Loucy (cell line): Measurements from ENCODE around the gene FOXP1.

Source experiments
- H2AFZ ChIP-seq: fragments of 200-600 bp; sonication (generic); 2 replicates; pipeline ENCODE4 v1.6.0; 2016; ENCODE audit warnings: antibody characterized with exemption, mild to moderate bottlenecking, low read length, moderate library complexity
- H3F3A ChIP-seq: fragments of 200-600 bp; 2 replicates; pipeline ENCODE4 v1.6.0; 2016; ENCODE audit warnings: antibody characterized with exemption, low read depth, mild to moderate bottlenecking
- H3K27me3 ChIP-seq: fragments of 200-600 bp; sonication (generic); 2 replicates; pipeline ENCODE4 v1.6.1; 2014; ENCODE audit warnings: low read length, mild to moderate bottlenecking; ENCODE audit not compliant: insufficient read depth, poor library complexity, severe bottlenecking
- H3K36me3 ChIP-seq: fragments of 200-600 bp; sonication (generic); 2 replicates; pipeline ENCODE4 v1.6.1; 2016; ENCODE audit warnings: low read length; ENCODE audit not compliant: insufficient read depth
- H3K4me1 ChIP-seq: fragments of 200-600 bp; sonication (generic); 2 replicates; pipeline ENCODE4 v1.5.1; 2014; ENCODE audit warnings: low read length, mild to moderate bottlenecking; ENCODE audit not compliant: insufficient read depth, poor library complexity, severe bottlenecking
- H3K4me2 ChIP-seq: fragments of 200-600 bp; sonication (generic); 2 replicates; pipeline ENCODE4 v1.6.0; 2014; ENCODE audit warnings: antibody characterized with exemption, low read length, low read depth, mild to moderate bottlenecking; ENCODE audit not compliant: poor library complexity, severe bottlenecking
- H3K4me3 ChIP-seq: fragments of 200-600 bp; sonication (generic); 2 replicates; pipeline ENCODE4 v1.5.1; 2014; ENCODE audit warnings: low read length, mild to moderate bottlenecking, mixed read lengths; ENCODE audit not compliant: poor library complexity, severe bottlenecking
- H3K79me2 ChIP-seq: fragments of 200-600 bp; sonication (generic); 2 replicates; pipeline ENCODE4 v1.6.1; 2014; ENCODE audit warnings: low read length; ENCODE audit not compliant: insufficient read depth
- H3K9ac ChIP-seq: fragments of 200-600 bp; sonication (generic); 2 replicates; pipeline ENCODE4 v1.6.0; 2014; ENCODE audit warnings: mild to moderate bottlenecking, low read depth, low read length, moderate library complexity; ENCODE audit not compliant: poor library complexity, severe bottlenecking
- H3K9me2 ChIP-seq: fragments of 200-600 bp; sonication (generic); replicated peaks from 2 replicates; pipeline ENCODE4 v1.6.1; 2016; ENCODE audit warnings: low read depth, low read length, mixed read lengths
- H3K9me3 ChIP-seq: fragments of 200-600 bp; sonication (generic); 2 replicates; pipeline ENCODE4 v1.6.1; 2014; ENCODE audit warnings: mild to moderate bottlenecking, antibody characterized with exemption, low read length, low read depth; ENCODE audit not compliant: insufficient read depth
- H4K20me1 ChIP-seq: fragments of 200-600 bp; sonication (generic); 2 replicates; pipeline ENCODE4 v1.6.0; 2014; ENCODE audit warnings: antibody characterized with exemption, low read length, mild to moderate bottlenecking; ENCODE audit not compliant: insufficient read depth, poor library complexity, severe bottlenecking
- CTCF ChIP-seq: fragments of 200-600 bp; sonication (generic); conservative IDR thresholded peaks from 2 replicates; pipeline ENCODE4 v1.5.1; 2014; ENCODE audit warnings: mild to moderate bottlenecking, antibody characterized with exemption, low read length
- EZH2phosphoT487 ChIP-seq: fragments of 200-600 bp; IDR thresholded peaks from 2 replicates; pipeline ENCODE4 v1.6.1; 2018; ENCODE audit warnings: antibody characterized with exemption, mild to moderate bottlenecking, moderate library complexity, borderline replicate concordance

The FOXP1 gene

DNA sequence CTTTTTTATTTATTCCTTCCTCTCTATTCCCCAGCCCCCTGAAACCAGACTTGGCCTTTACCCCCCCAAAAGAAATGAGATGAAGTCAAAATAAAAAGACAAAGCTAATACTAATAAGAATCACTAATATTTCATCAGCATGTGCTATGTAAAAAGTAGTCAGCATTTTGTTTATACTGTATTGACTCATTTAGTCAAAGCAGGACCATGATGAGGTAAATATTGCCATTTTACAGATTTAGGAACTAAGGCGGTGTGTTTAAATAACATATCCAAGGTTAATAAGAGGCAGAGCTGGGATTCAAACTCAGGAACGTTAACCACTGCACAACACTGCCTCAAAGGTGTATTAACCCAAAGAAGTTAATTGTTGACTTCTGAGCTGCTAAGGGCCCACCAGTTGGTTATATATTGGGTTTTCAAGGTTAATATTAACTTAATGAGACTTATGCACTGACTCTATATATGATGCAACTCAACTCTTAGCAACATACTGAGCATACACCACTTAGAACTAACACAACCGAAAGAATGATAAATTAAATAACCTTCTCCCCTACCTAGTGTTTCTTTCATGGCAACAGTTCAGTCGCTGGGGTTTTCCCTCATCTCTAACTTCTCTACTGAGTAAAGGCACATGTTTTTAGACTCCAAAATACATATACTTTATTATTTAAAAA is 34.7 kb downstream of the FOXP1 start:
- H3K9me2 ChIP-seq, result no peaks in the 10 kb centered on the region
- H3K4me3 ChIP-seq, result no peak overlapping the region
- H3K4me2 ChIP-seq, result no peak overlapping the region
- peaks cover 2% of the 10 kb centered on the region for H4K20me1 ChIP-seq
- no peaks in the 10 kb centered on the region for H3K27me3 ChIP-seq
- no peak overlapping the region for H2AFZ ChIP-seq
- peaks cover 52% of the 10 kb centered on the region for H3K79me2 ChIP-seq
- H3K4me1 ChIP-seq, result peaks cover 48% of the 10 kb centered on the region
- no peaks in the 10 kb centered on the region for H3K36me3 ChIP-seq
- no peak overlapping the region for H3K9ac ChIP-seq
- H3F3A ChIP-seq, result peaks cover 3% of the 10 kb centered on the region; the same call in 1 of the 2 replicates
- no peak for TF ChIP-seq CTCF
- TF ChIP-seq EZH2phosphoT487, result no peak
- no peaks in the 10 kb centered on the region for H3K9me3 ChIP-seq

GRCh38 chr3:71547249-71548198 is 36.0 kb downstream of the FOXP1 start:
- H3F3A ChIP-seq, result peaks cover 3% of the 10 kb centered on the region; the same call in 1 of the 2 replicates
- H3K4me2 ChIP-seq, result no peak overlapping the region
- no peaks in the 10 kb centered on the region for H3K27me3 ChIP-seq
- H3K9me2 ChIP-seq, result no peaks in the 10 kb centered on the region
- no peaks in the 10 kb centered on the region for H3K9me3 ChIP-seq
- peaks cover 2% of the 10 kb centered on the region for H4K20me1 ChIP-seq
- no peaks in the 10 kb centered on the region for H3K36me3 ChIP-seq
- no peak overlapping the region for H3K4me3 ChIP-seq
- no peak overlapping the region for H2AFZ ChIP-seq
- TF ChIP-seq EZH2phosphoT487 (no peak), CTCF (no peak)
- H3K79me2 ChIP-seq, result peaks cover 40% of the 10 kb centered on the region
- H3K9ac ChIP-seq, result no peak overlapping the region
- H3K4me1 ChIP-seq, result peaks cover 58% of the 10 kb centered on the region

DNA sequence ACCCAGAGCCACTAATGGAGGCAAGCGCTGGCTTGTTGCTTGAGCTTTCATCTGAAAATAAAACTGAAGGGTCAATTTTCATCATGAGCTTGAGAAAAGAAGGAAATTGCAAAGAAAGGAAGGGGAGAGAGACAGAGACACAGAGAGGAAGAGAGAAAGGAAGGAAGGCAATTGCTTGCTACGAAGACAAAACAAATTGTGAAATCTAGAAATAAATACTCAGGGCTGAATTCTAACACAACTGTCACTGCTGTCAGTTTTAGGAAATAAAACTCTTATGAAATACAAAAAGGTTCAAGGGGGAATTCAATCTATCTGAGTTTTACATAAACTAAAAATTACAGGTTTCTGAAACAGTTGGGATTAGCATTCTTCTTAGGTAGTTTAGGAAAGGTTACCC is 36.7 kb downstream of the FOXP1 start:
- Histone ChIP-seq H3K4me2 (no peak overlapping the region), H3K4me1 (peaks cover 61% of the 10 kb centered on the region)

More for the DNA sequence above, 36.7 kb downstream of the FOXP1 start:
- TF ChIP-seq EZH2phosphoT487 (no peak), CTCF (no peak)
- Histone ChIP-seq H3K27me3 (no peaks in the 10 kb centered on the region), H3K9me3 (no peaks in the 10 kb centered on the region), H3K79me2 (peaks cover 37% of the 10 kb centered on the region), H4K20me1 (peaks cover 2% of the 10 kb centered on the region), H2AFZ (no peak overlapping the region), H3K4me3 (no peak overlapping the region), H3K9ac (no peak overlapping the region), H3K9me2 (no peaks in the 10 kb centered on the region), H3F3A (peaks cover 8% of the 10 kb centered on the region), H3K36me3 (no peaks in the 10 kb centered on the region)
